A549 (cell line): ENCODE measurements around the gene ANKRD65. TPM values are rescaled to one million over a fixed set of nuclear protein-coding genes. Genes with fewer than 3 reads are reported as not detected.
"Not testable (repeated sequence)": the region's sequence is repeated elsewhere in the genome, so short reads cannot be mapped to it uniquely, and the experiment has no call there.

Experiments used
- ATAC-seq, 2 experiments: fragments of 200-7000 bp in 1 of 2; fragments of >200 bp in 1 of 2; cut with Nextera tagmentation in 1 of 2; cut with Tn5 transposase in 1 of 2; 3 replicates each; pipeline versions ENCODE4 v1.8.0 to v1.9.1; 2018 to 2020; ENCODE audit warnings: mild to moderate bottlenecking in 1 of 2, moderate library complexity in 1 of 2
- CTCF ChIA-PET: fragments of 300-600 bp; sonication (Branson Sonifier 250); formaldehyde crosslinking; extraction: SDS; loops from one replicate; lab custom pipeline; 2021; ENCODE audit warnings: antibody characterized with exemption, inconsistent platforms; lab: Yijun Ruan, JAX
- POLR2A ChIA-PET: fragments of 350-600 bp; formaldehyde crosslinking; extraction: SDS; loops from one replicate; lab custom pipeline; 2021; ENCODE audit warnings: antibody characterized with exemption, inconsistent platforms; lab: Yijun Ruan, JAX
- DNase-seq, 2 experiments: peaks; one replicate each; pipeline versions ENCODE4 v3.0.0 to v3.0.0-alpha.2; 2011 to 2016; ENCODE audit warnings: low read depth in 1 of 2, low spot score in 1 of 2
- FAIRE-seq: peaks from 2 replicates; lab custom pipeline; 2011; peaks lifted over from hg19 to GRCh38; lab: Jason Lieb, UNC
- H3K27ac ChIP-seq, 2 experiments: fragments of >200 bp; sonication (Bioruptor Twin); formaldehyde crosslinking; 3 replicates each; pipeline ENCODE4 v1.5.1; 2016 to 2017
- H3K4me1 ChIP-seq: fragments of >200 bp; sonication (Bioruptor Twin); formaldehyde crosslinking; 3 replicates; pipeline ENCODE4 v1.6.1; 2016
- H3K4me2 ChIP-seq: fragments of >200 bp; sonication (Bioruptor Twin); formaldehyde crosslinking; 3 replicates; pipeline ENCODE4 v1.6.1; 2016
- H3K4me3 ChIP-seq: fragments of >200 bp; sonication (Bioruptor Twin); formaldehyde crosslinking; 3 replicates; pipeline ENCODE4 v1.5.1; 2016
- H3K9me3 ChIP-seq: fragments of >200 bp; sonication (Bioruptor Twin); formaldehyde crosslinking; 3 replicates; pipeline ENCODE4 v1.6.1; 2016
- BHLHE40 ChIP-seq: IDR thresholded peaks from 2 replicates; pipeline ENCODE4 v1.6.1; 2012; ENCODE audit warnings: low read depth, low read length, inconsistent platforms
- CHD4 ChIP-seq: fragments of 200-600 bp; sonication (generic); IDR thresholded peaks from 2 replicates; pipeline ENCODE4 v1.6.1; 2016; ENCODE audit warnings: antibody characterized with exemption, mild to moderate bottlenecking, borderline replicate concordance
- CTCF ChIP-seq: fragments of >200 bp; sonication (Bioruptor Twin); formaldehyde crosslinking; IDR thresholded peaks from 3 replicates; pipeline ENCODE4 v1.5.1; 2016
- EP300 ChIP-seq, 2 experiments: fragments of >200 bp; sonication (Bioruptor Twin); formaldehyde crosslinking; IDR thresholded peaks; 2 replicates in 1 of 2; 3 replicates in 1 of 2; pipeline ENCODE4 v1.6.1; 2016 to 2017
- FOSL2 ChIP-seq, 2 experiments: fragments of 450-650 bp in 1 of 2; fragments of >200 bp in 1 of 2; sonication (Bioruptor Twin) in 1 of 2; formaldehyde crosslinking; IDR thresholded peaks; 2 replicates each; pipeline versions ENCODE4 v1.5.0 to v1.6.1; 2016 to 2020; ENCODE audit warnings: mild to moderate bottlenecking in 1 of 2, moderate library complexity in 1 of 2
- FOXS1 ChIP-seq: fragments of 250-450 bp; sonication (Bioruptor Pico); IDR thresholded peaks from 2 replicates; pipeline ENCODE4 v1.5.0; 2020; ENCODE audit warnings: mild to moderate bottlenecking, moderate library complexity
- GATA3 ChIP-seq: IDR thresholded peaks from 2 replicates; pipeline ENCODE4 v1.6.1; 2012; ENCODE audit warnings: borderline replicate concordance
- HDAC2 ChIP-seq: fragments of 200-600 bp; sonication (generic); IDR thresholded peaks from 2 replicates; pipeline ENCODE4 v1.6.1; 2016
- KDM1A ChIP-seq: fragments of 200-600 bp; sonication (generic); IDR thresholded peaks from 2 replicates; pipeline ENCODE4 v1.6.1; 2016; ENCODE audit warnings: low read depth, mild to moderate bottlenecking
- POLR2AphosphoS2 ChIP-seq: conservative IDR thresholded peaks from 2 replicates; pipeline ENCODE4 v1.6.1; 2012; ENCODE audit warnings: low read length, improper control_type of control experiment, inconsistent platforms
- RCOR1 ChIP-seq: fragments of 150-350 bp; IDR thresholded peaks from 2 replicates; pipeline ENCODE4 v1.6.1; 2014; ENCODE audit warnings: antibody characterized with exemption, low read length, low read depth
- RFX5 ChIP-seq: fragments of 450-650 bp; IDR thresholded peaks from 2 replicates; pipeline ENCODE4 v1.7.1; 2014; ENCODE audit warnings: antibody characterized with exemption, mild to moderate bottlenecking, moderate library complexity
- TP53 ChIP-seq: fragments of 250-450 bp; sonication (Bioruptor Pico); IDR thresholded peaks from 2 replicates; pipeline ENCODE4 v1.5.0; 2021; ENCODE audit warnings: mild to moderate bottlenecking, moderate library complexity
- ZFP36 ChIP-seq: fragments of 450-650 bp; IDR thresholded peaks from 2 replicates; pipeline ENCODE4 v1.6.1; 2014; ENCODE audit warnings: borderline replicate concordance; ENCODE audit not compliant: partially characterized antibody
- WGBS: methylation state at CpG from one replicate; pipeline ENCODE4 v1.1.6; 2017; ENCODE audit errors: missing lambda C conversion rate; 5-methylcytosine and 5-hydroxymethylcytosine counted together
- polyA plus RNA-seq, 4 experiments: library from polyadenylated mRNA; depleted of rRNA in 3 of 4; stranded (reverse); fragments of >200 nt; fragmentation: RNase III in 1 of 4; extraction: RNeasy Plus Mini Kit Qiagen cat#74134 plus additional on column Dnase treatment in 1 of 4; gene quantifications; 2 replicates in 3 of 4; 3 replicates in 1 of 4; pipeline ENCODE4 v1.2.3, GENCODE V29; 2011 to 2017

The ANKRD65 gene
- polyA plus RNA-seq, 2 of the 4 experiments (the other 2 are of a cell fraction): 0.05 TPM; not detected in 1

GRCh38 chr1:1370771-1371300 is 50.2 kb downstream of the ANKRD65 start:
- POLR2A ChIA-PET: interaction anchor here (0.7 to 1.1 kb wide), 3 partner anchors 12 to 18 kb away, joined by 3 to 4 read pairs (median 3); no protein-coding TSS in a partner anchor
- 88% methylated on average over 8 of the region's 16 CpGs for WGBS
- H3K4me2 ChIP-seq: no peak overlapping the region
- TF ChIP-seq FOXS1 (no peak), KDM1A (no peak), BHLHE40 (no peak), CHD4 (no peak), RCOR1 (no peak), POLR2AphosphoS2 (no peak), HDAC2 (no peak), ZFP36 (no peak), EP300 (IDR thresholded peaks at IDR 0.05) (no peak), TP53 (CRISPR knock-in tag) (no peak), GATA3 (no peak), CTCF (no peak), FOSL2 (IDR thresholded peaks at IDR 0.05) (no peak), FOSL2 (CRISPR knock-in tag; IDR thresholded peaks at IDR 0.05) (no peak), RFX5 (no peak)
- CTCF ChIA-PET: interaction anchor here (1.2 to 6.1 kb wide), 15 partner anchors 8 to 387 kb away, joined by 3 to 73 read pairs (median 7); partner anchors contain the start of gene DVL1
- DNase-seq: no peak
- ATAC-seq: no peak
- H3K4me1 ChIP-seq: peaks cover 10% of the 10 kb centered on the region
- no peak overlapping the region for H3K27ac ChIP-seq
- no peak overlapping the region for H3K4me3 ChIP-seq
- no peak for FAIRE-seq
- no peaks in the 10 kb centered on the region for H3K9me3 ChIP-seq

- H3K9me3 ChIP-seq, H3K4me2 ChIP-seq, H3K27ac ChIP-seq, FAIRE-seq, DNase-seq, H3K4me3 ChIP-seq, ATAC-seq: not testable (repeated sequence)
- peaks cover 10% of the 10 kb centered on the region for H3K4me1 ChIP-seq
- ChIA-PET CTCF (interaction anchor here (0.6 to 6.1 kb wide), 7 partner anchors 10 to 386 kb away, joined by 3 to 73 read pairs (median 9); partner anchors contain the start of gene DVL1), POLR2A (interaction anchor here (0.7 kb wide), 1 partner anchor 11 kb away, joined by 3 read pairs; no protein-coding TSS in a partner anchor)
- 90% methylated on average over 13 of the region's 14 CpGs for WGBS
Measured at GRCh38 chr1:1370094-1370493, 51.0 kb downstream of the ANKRD65 start.

Other genes with a start within 250 kb of the ANKRD65 start
- not detected in 2 replicates for gene TTLL10, start 247.4 kb downstream of the ANKRD65 start, polyA plus RNA-seq (2011; rRNA removed)
- gene TTLL10, start 247.4 kb downstream of the ANKRD65 start, polyA plus RNA-seq (2017; fragmentation: RNase III; extraction: RNeasy Plus Mini Kit Qiagen cat#74134 plus additional on column Dnase treatment): not detected in 3 replicates
- not detected in 2 replicates for gene TNFRSF18, start 214.7 kb downstream of the ANKRD65 start, polyA plus RNA-seq (2011; rRNA removed)
- not detected in 3 replicates for gene TNFRSF18, start 214.7 kb downstream of the ANKRD65 start, polyA plus RNA-seq (2017; fragmentation: RNase III; extraction: RNeasy Plus Mini Kit Qiagen cat#74134 plus additional on column Dnase treatment)
- not detected in 2 replicates for gene TNFRSF4, start 207.1 kb downstream of the ANKRD65 start, polyA plus RNA-seq (2011; rRNA removed)
- gene TNFRSF4, start 207.1 kb downstream of the ANKRD65 start, polyA plus RNA-seq (2017; fragmentation: RNase III; extraction: RNeasy Plus Mini Kit Qiagen cat#74134 plus additional on column Dnase treatment): not detected in 3 replicates
- gene SDF4, start 189.3 kb downstream of the ANKRD65 start, polyA plus RNA-seq (2011; rRNA removed): 38.7 and 58.3 TPM in 2 replicates
- 94.8 to 103 TPM (median 97.4 TPM) in 3 replicates for gene SDF4, start 189.3 kb downstream of the ANKRD65 start, polyA plus RNA-seq (2017; fragmentation: RNase III; extraction: RNeasy Plus Mini Kit Qiagen cat#74134 plus additional on column Dnase treatment)
- 9.2 and 12.5 TPM in 2 replicates for gene B3GALT6, start 189.0 kb downstream of the ANKRD65 start, polyA plus RNA-seq (2011; rRNA removed)
- 11.5 to 12.9 TPM (median 12.1 TPM) in 3 replicates for gene B3GALT6, start 189.0 kb downstream of the ANKRD65 start, polyA plus RNA-seq (2017; fragmentation: RNase III; extraction: RNeasy Plus Mini Kit Qiagen cat#74134 plus additional on column Dnase treatment)
- gene C1QTNF12, start 174.6 kb downstream of the ANKRD65 start, polyA plus RNA-seq (2011; rRNA removed): 0.46 and 0.47 TPM in 2 replicates
- 0.76 to 0.98 TPM (median 0.83 TPM) in 3 replicates for gene C1QTNF12, start 174.6 kb downstream of the ANKRD65 start, polyA plus RNA-seq (2017; fragmentation: RNase III; extraction: RNeasy Plus Mini Kit Qiagen cat#74134 plus additional on column Dnase treatment)
- gene UBE2J2, start 147.4 kb downstream of the ANKRD65 start, polyA plus RNA-seq (2011; rRNA removed): 18.0 and 21.2 TPM in 2 replicates
- gene UBE2J2, start 147.4 kb downstream of the ANKRD65 start, polyA plus RNA-seq (2017; fragmentation: RNase III; extraction: RNeasy Plus Mini Kit Qiagen cat#74134 plus additional on column Dnase treatment): 35.2 to 38.0 TPM (median 36.2 TPM) in 3 replicates
- 0.52 and 0.80 TPM in 2 replicates for gene SCNN1D, start 140.8 kb downstream of the ANKRD65 start, polyA plus RNA-seq (2011; rRNA removed)
- 1.7 to 3.5 TPM (median 1.8 TPM) in 3 replicates for gene SCNN1D, start 140.8 kb downstream of the ANKRD65 start, polyA plus RNA-seq (2017; fragmentation: RNase III; extraction: RNeasy Plus Mini Kit Qiagen cat#74134 plus additional on column Dnase treatment)
- 6.6 and 7.5 TPM in 2 replicates for gene ACAP3, start 113.3 kb downstream of the ANKRD65 start, polyA plus RNA-seq (2011; rRNA removed)
- gene ACAP3, start 113.3 kb downstream of the ANKRD65 start, polyA plus RNA-seq (2017; fragmentation: RNase III; extraction: RNeasy Plus Mini Kit Qiagen cat#74134 plus additional on column Dnase treatment): 19.7 to 24.2 TPM (median 24.2 TPM) in 3 replicates
- gene PUSL1, start 112.7 kb downstream of the ANKRD65 start, polyA plus RNA-seq (2011; rRNA removed): 6.2 and 7.4 TPM in 2 replicates
- gene PUSL1, start 112.7 kb downstream of the ANKRD65 start, polyA plus RNA-seq (2017; fragmentation: RNase III; extraction: RNeasy Plus Mini Kit Qiagen cat#74134 plus additional on column Dnase treatment): 14.1 to 15.0 TPM (median 14.6 TPM) in 3 replicates
- 41.9 and 44.3 TPM in 2 replicates for gene INTS11, start 96.6 kb downstream of the ANKRD65 start, polyA plus RNA-seq (2011; rRNA removed)
- gene INTS11, start 96.6 kb downstream of the ANKRD65 start, polyA plus RNA-seq (2017; fragmentation: RNase III; extraction: RNeasy Plus Mini Kit Qiagen cat#74134 plus additional on column Dnase treatment): 62.9 to 71.2 TPM (median 62.9 TPM) in 3 replicates
- gene CPTP, start 96.5 kb downstream of the ANKRD65 start, polyA plus RNA-seq (2011; rRNA removed): 3.9 and 4.3 TPM in 2 replicates
- gene CPTP, start 96.5 kb downstream of the ANKRD65 start, polyA plus RNA-seq (2017; fragmentation: RNase III; extraction: RNeasy Plus Mini Kit Qiagen cat#74134 plus additional on column Dnase treatment): 10.2 to 11.9 TPM (median 10.7 TPM) in 3 replicates
- 0.05 and 0.07 TPM in 2 replicates for gene TAS1R3, start 90.0 kb downstream of the ANKRD65 start, polyA plus RNA-seq (2011; rRNA removed)
- 0.14 to 0.24 TPM (median 0.15 TPM) in 3 replicates for gene TAS1R3, start 90.0 kb downstream of the ANKRD65 start, polyA plus RNA-seq (2017; fragmentation: RNase III; extraction: RNeasy Plus Mini Kit Qiagen cat#74134 plus additional on column Dnase treatment)
- 11.3 and 12.1 TPM in 2 replicates for gene DVL1, start 71.9 kb downstream of the ANKRD65 start, polyA plus RNA-seq (2011; rRNA removed)
- gene DVL1, start 71.9 kb downstream of the ANKRD65 start, polyA plus RNA-seq (2017; fragmentation: RNase III; extraction: RNeasy Plus Mini Kit Qiagen cat#74134 plus additional on column Dnase treatment): 42.7 to 48.3 TPM (median 43.9 TPM) in 3 replicates
- 0.07 and 0.12 TPM in 2 replicates for gene MXRA8, start 62.7 kb downstream of the ANKRD65 start, polyA plus RNA-seq (2011; rRNA removed)
- 0.09 to 0.22 TPM (median 0.13 TPM) in 3 replicates for gene MXRA8, start 62.7 kb downstream of the ANKRD65 start, polyA plus RNA-seq (2017; fragmentation: RNase III; extraction: RNeasy Plus Mini Kit Qiagen cat#74134 plus additional on column Dnase treatment)
- gene AURKAIP1, start 46.1 kb downstream of the ANKRD65 start, polyA plus RNA-seq (2011; rRNA removed): 49.8 and 62.0 TPM in 2 replicates
- 97.2 to 102 TPM (median 97.9 TPM) in 3 replicates for gene AURKAIP1, start 46.1 kb downstream of the ANKRD65 start, polyA plus RNA-seq (2017; fragmentation: RNase III; extraction: RNeasy Plus Mini Kit Qiagen cat#74134 plus additional on column Dnase treatment)
- gene CCNL2, start 21.9 kb downstream of the ANKRD65 start, polyA plus RNA-seq (2011; rRNA removed): 111 TPM in 2 replicates
- gene CCNL2, start 21.9 kb downstream of the ANKRD65 start, polyA plus RNA-seq (2017; fragmentation: RNase III; extraction: RNeasy Plus Mini Kit Qiagen cat#74134 plus additional on column Dnase treatment): 80.3 to 93.3 TPM (median 85.5 TPM) in 3 replicates
- 146 and 163 TPM in 2 replicates for gene MRPL20, start 14.0 kb downstream of the ANKRD65 start, polyA plus RNA-seq (2011; rRNA removed)
- gene MRPL20, start 14.0 kb downstream of the ANKRD65 start, polyA plus RNA-seq (2017; fragmentation: RNase III; extraction: RNeasy Plus Mini Kit Qiagen cat#74134 plus additional on column Dnase treatment): 151 to 164 TPM (median 158 TPM) in 3 replicates
- gene VWA1, start 14.4 kb upstream of the ANKRD65 start, polyA plus RNA-seq (2011; rRNA removed): 3.7 and 4.0 TPM in 2 replicates
- 4.2 to 5.3 TPM (median 4.8 TPM) in 3 replicates for gene VWA1, start 14.4 kb upstream of the ANKRD65 start, polyA plus RNA-seq (2017; fragmentation: RNase III; extraction: RNeasy Plus Mini Kit Qiagen cat#74134 plus additional on column Dnase treatment)
- not detected in 2 replicates for gene ATAD3C, start 28.4 kb upstream of the ANKRD65 start, polyA plus RNA-seq (2011; rRNA removed)
- not detected in 3 replicates for gene ATAD3C, start 28.4 kb upstream of the ANKRD65 start, polyA plus RNA-seq (2017; fragmentation: RNase III; extraction: RNeasy Plus Mini Kit Qiagen cat#74134 plus additional on column Dnase treatment)
- 0.13 and 0.21 TPM in 2 replicates for gene ATAD3B, start 50.5 kb upstream of the ANKRD65 start, polyA plus RNA-seq (2011; rRNA removed)
- gene ATAD3B, start 50.5 kb upstream of the ANKRD65 start, polyA plus RNA-seq (2017; fragmentation: RNase III; extraction: RNeasy Plus Mini Kit Qiagen cat#74134 plus additional on column Dnase treatment): 0.99 to 1.1 TPM (median 0.99 TPM) in 3 replicates
- gene ATAD3A, start 90.9 kb upstream of the ANKRD65 start, polyA plus RNA-seq (2011; rRNA removed): 6.6 and 10.9 TPM in 2 replicates
- 25.1 to 29.1 TPM (median 27.2 TPM) in 3 replicates for gene ATAD3A, start 90.9 kb upstream of the ANKRD65 start, polyA plus RNA-seq (2017; fragmentation: RNase III; extraction: RNeasy Plus Mini Kit Qiagen cat#74134 plus additional on column Dnase treatment)
- 0.13 and 0.14 TPM in 2 replicates for gene TMEM240, start 119.3 kb upstream of the ANKRD65 start, polyA plus RNA-seq (2011; rRNA removed)
- 0.55 to 1.1 TPM (median 1.1 TPM) in 3 replicates for gene TMEM240, start 119.3 kb upstream of the ANKRD65 start, polyA plus RNA-seq (2017; fragmentation: RNase III; extraction: RNeasy Plus Mini Kit Qiagen cat#74134 plus additional on column Dnase treatment)
- gene SSU72, start 153.6 kb upstream of the ANKRD65 start, polyA plus RNA-seq (2011; rRNA removed): 80.4 and 101 TPM in 2 replicates
- gene SSU72, start 153.6 kb upstream of the ANKRD65 start, polyA plus RNA-seq (2017; fragmentation: RNase III; extraction: RNeasy Plus Mini Kit Qiagen cat#74134 plus additional on column Dnase treatment): 75.1 to 78.3 TPM (median 75.3 TPM) in 3 replicates
- gene FNDC10, start 178.9 kb upstream of the ANKRD65 start, polyA plus RNA-seq (2011; rRNA removed): 0.56 and 0.77 TPM in 2 replicates
- gene FNDC10, start 178.9 kb upstream of the ANKRD65 start, polyA plus RNA-seq (2017; fragmentation: RNase III; extraction: RNeasy Plus Mini Kit Qiagen cat#74134 plus additional on column Dnase treatment): 2.7 to 4.2 TPM (median 4.0 TPM) in 3 replicates
- 4.9 and 5.1 TPM in 2 replicates for gene MIB2, start 194.2 kb upstream of the ANKRD65 start, polyA plus RNA-seq (2011; rRNA removed)
- 15.7 to 21.9 TPM (median 20.0 TPM) in 3 replicates for gene MIB2, start 194.2 kb upstream of the ANKRD65 start, polyA plus RNA-seq (2017; fragmentation: RNase III; extraction: RNeasy Plus Mini Kit Qiagen cat#74134 plus additional on column Dnase treatment)
- not detected in 2 replicates for gene MMP23B, start 210.9 kb upstream of the ANKRD65 start, polyA plus RNA-seq (2011; rRNA removed)
- gene MMP23B, start 210.9 kb upstream of the ANKRD65 start, polyA plus RNA-seq (2017; fragmentation: RNase III; extraction: RNeasy Plus Mini Kit Qiagen cat#74134 plus additional on column Dnase treatment): 0.66 to 1.0 TPM (median 0.84 TPM) in 3 replicates
- gene CDK11B, start 237.7 kb upstream of the ANKRD65 start, polyA plus RNA-seq (2011; rRNA removed): 7.6 and 11.3 TPM in 2 replicates
- gene CDK11B, start 237.7 kb upstream of the ANKRD65 start, polyA plus RNA-seq (2017; fragmentation: RNase III; extraction: RNeasy Plus Mini Kit Qiagen cat#74134 plus additional on column Dnase treatment): 33.8 to 35.0 TPM (median 33.8 TPM) in 3 replicates